ENCODE results near the gene SHC4. TPM values are rescaled to one million over a fixed set of nuclear protein-coding genes. Genes with fewer than 3 reads are reported as not detected.

The SHC4 gene
- polyA plus RNA-seq, 1 donor from 2014 or later: 4.5 TPM

GRCh38 chr15:48984021-48984710 is 20.4 kb upstream of the SHC4 start:
- Histone ChIP-seq H2AFZ (ENCODE audit: low read depth, low read length) (no peak overlapping the region), H3F3A (ENCODE audit: insufficient read depth, low read length, poor library complexity, severe bottlenecking) (no peaks in the 10 kb centered on the region), H3K9me2 (ENCODE audit: insufficient read depth, low read length) (no peaks in the 10 kb centered on the region), H3K9ac (ENCODE audit: low read length) (no peak overlapping the region), H3K4me2 (ENCODE audit: low read length) (no peak overlapping the region), H3K27me3 (ENCODE audit: insufficient read depth, low read depth, low read length) (no peaks in the 10 kb centered on the region), H3K79me2 (replicated peaks; ENCODE audit: insufficient read depth, low read length) (no peaks in the 10 kb centered on the region), H4K20me1 (ENCODE audit: insufficient read depth) (no peaks in the 10 kb centered on the region), H3K4me3 (ENCODE audit: low read length) (no peak overlapping the region), H3K27ac (ENCODE audit: low read length) (no peak overlapping the region), H3K9me3 (ENCODE audit: low read length) (no peaks in the 10 kb centered on the region), H3K36me3 (ENCODE audit: insufficient read depth, low read length) (peaks cover 4% of the 10 kb centered on the region)
- TF ChIP-seq SMC3 (conservative IDR thresholded peaks at IDR 0.05; ENCODE audit: poor library complexity): no peak
- TF ChIP-seq POLR2AphosphoS5 (IDR thresholded peaks at IDR 0.05): no peak
- no peak for TF ChIP-seq RAD21 (conservative IDR thresholded peaks at IDR 0.05)
- no peak for TF ChIP-seq REST (IDR thresholded peaks at IDR 0.05; ENCODE audit: borderline replicate concordance)
- TF ChIP-seq, protein P1, sequence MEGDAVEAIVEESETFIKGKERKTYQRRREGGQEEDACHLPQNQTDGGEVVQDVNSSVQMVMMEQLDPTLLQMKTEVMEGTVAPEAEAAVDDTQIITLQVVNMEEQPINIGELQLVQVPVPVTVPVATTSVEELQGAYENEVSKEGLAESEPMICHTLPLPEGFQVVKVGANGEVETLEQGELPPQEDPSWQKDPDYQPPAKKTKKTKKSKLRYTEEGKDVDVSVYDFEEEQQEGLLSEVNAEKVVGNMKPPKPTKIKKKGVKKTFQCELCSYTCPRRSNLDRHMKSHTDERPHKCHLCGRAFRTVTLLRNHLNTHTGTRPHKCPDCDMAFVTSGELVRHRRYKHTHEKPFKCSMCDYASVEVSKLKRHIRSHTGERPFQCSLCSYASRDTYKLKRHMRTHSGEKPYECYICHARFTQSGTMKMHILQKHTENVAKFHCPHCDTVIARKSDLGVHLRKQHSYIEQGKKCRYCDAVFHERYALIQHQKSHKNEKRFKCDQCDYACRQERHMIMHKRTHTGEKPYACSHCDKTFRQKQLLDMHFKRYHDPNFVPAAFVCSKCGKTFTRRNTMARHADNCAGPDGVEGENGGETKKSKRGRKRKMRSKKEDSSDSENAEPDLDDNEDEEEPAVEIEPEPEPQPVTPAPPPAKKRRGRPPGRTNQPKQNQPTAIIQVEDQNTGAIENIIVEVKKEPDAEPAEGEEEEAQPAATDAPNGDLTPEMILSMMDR (IDR thresholded peaks at IDR 0.05; ENCODE audit: poor library complexity, severe bottlenecking): no peak
- TF ChIP-seq TAF1 (IDR thresholded peaks at IDR 0.05; ENCODE audit: low read depth): no peak
- TF ChIP-seq EP300 (conservative IDR thresholded peaks at IDR 0.05; ENCODE audit: poor library complexity, severe bottlenecking): no peak
- TF ChIP-seq EZH2 (IDR thresholded peaks at IDR 0.05; ENCODE audit: borderline replicate concordance, insufficient read depth, low read length, poor library complexity, severe bottlenecking): no peak
- no peak for TF ChIP-seq MXI1 (conservative IDR thresholded peaks at IDR 0.05; ENCODE audit: poor library complexity, severe bottlenecking)

DNA sequence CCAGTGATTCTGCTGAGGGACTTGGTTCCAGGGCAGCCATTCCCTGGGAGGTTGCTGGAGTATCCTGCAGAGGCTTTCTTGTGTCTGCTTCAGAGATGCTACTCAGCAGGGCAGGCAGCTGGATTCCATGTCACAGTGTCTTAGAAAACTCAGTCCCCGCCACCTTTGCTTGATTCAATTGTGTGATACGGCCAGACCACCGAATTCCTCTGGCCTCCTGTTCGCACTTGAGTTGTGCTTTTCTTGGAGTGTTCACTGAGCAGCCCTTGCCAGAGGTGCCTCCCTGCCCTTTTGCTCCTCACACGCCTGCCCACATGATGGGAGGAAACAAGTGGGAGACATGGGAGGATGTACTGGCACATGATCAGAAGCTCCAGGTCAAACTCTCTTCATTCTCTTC is 19.6 kb upstream of the SHC4 start:
- no peak overlapping the region for H3K27ac ChIP-seq (ENCODE audit: low read length)
- no peak overlapping the region for H2AFZ ChIP-seq (ENCODE audit: low read depth, low read length)
- no peaks in the 10 kb centered on the region for H3K9me2 ChIP-seq (ENCODE audit: insufficient read depth, low read length)
- H3K4me2 ChIP-seq (ENCODE audit: low read length): no peak overlapping the region
- H4K20me1 ChIP-seq (ENCODE audit: insufficient read depth): no peaks in the 10 kb centered on the region
- H3K79me2 ChIP-seq (replicated peaks; ENCODE audit: insufficient read depth, low read length): no peaks in the 10 kb centered on the region
- H3K9me3 ChIP-seq (ENCODE audit: low read length): no peaks in the 10 kb centered on the region
- H3F3A ChIP-seq (ENCODE audit: insufficient read depth, low read length, poor library complexity, severe bottlenecking): no peaks in the 10 kb centered on the region
- no peak for TF ChIP-seq RAD21 (conservative IDR thresholded peaks at IDR 0.05)
- TF ChIP-seq SMC3 (conservative IDR thresholded peaks at IDR 0.05; ENCODE audit: poor library complexity): no peak
- TF ChIP-seq TAF1 (IDR thresholded peaks at IDR 0.05; ENCODE audit: low read depth): no peak
- TF ChIP-seq, protein P1 (IDR thresholded peaks at IDR 0.05; ENCODE audit: poor library complexity, severe bottlenecking): no peak
- TF ChIP-seq MXI1 (conservative IDR thresholded peaks at IDR 0.05; ENCODE audit: poor library complexity, severe bottlenecking): no peak
- no peak for TF ChIP-seq REST (IDR thresholded peaks at IDR 0.05; ENCODE audit: borderline replicate concordance)
- TF ChIP-seq POLR2AphosphoS5 (IDR thresholded peaks at IDR 0.05): no peak
- no peak for TF ChIP-seq EP300 (conservative IDR thresholded peaks at IDR 0.05; ENCODE audit: poor library complexity, severe bottlenecking)
- no peak for TF ChIP-seq EZH2 (IDR thresholded peaks at IDR 0.05; ENCODE audit: borderline replicate concordance, insufficient read depth, low read length, poor library complexity, severe bottlenecking)
- H3K36me3 ChIP-seq (ENCODE audit: insufficient read depth, low read length): peaks cover 3% of the 10 kb centered on the region
- no peak overlapping the region for H3K9ac ChIP-seq (ENCODE audit: low read length)
- no peak overlapping the region for H3K4me3 ChIP-seq (ENCODE audit: low read length)
- no peaks in the 10 kb centered on the region for H3K27me3 ChIP-seq (ENCODE audit: insufficient read depth, low read depth, low read length)
